Endothelial cell of umbilical vein (primary cell): ENCODE results near the gene WDR77. TPM values are rescaled to one million over a fixed set of nuclear protein-coding genes. Genes with fewer than 3 reads are reported as not detected.

ENCODE experiments used
- BruUV-seq: library from RNA; stranded (reverse); fragments of 400-500 nt; replicated peaks from 2 replicates; lab custom pipeline; 2021; lab: Mats Ljungman, UMichigan
- CTCF ChIA-PET: fragments of 300-600, 350-600 bp; sonication (Branson Sonifier 250); formaldehyde crosslinking; loops from one replicate; lab custom pipeline; 2021; ENCODE audit warnings: antibody characterized with exemption, inconsistent platforms; lab: Charles Lee
- POLR2A ChIA-PET: fragments of 300-600, 350-600 bp; sonication (Branson Sonifier 250); formaldehyde crosslinking; loops from one replicate; lab custom pipeline; 2021; ENCODE audit warnings: antibody characterized with exemption, inconsistent platforms; lab: Charles Lee
- DNase-seq: peaks from one replicate; pipeline ENCODE4 v3.0.0-alpha.2; 2011; ENCODE audit warnings: low read depth, low spot score
- FAIRE-seq: peaks from 2 replicates; lab custom pipeline; 2011; peaks lifted over from hg19 to GRCh38; lab: Jason Lieb, UNC
- H2AFZ ChIP-seq: 2 replicates; pipeline ENCODE4 v1.6.0; 2012; ENCODE audit warnings: low read depth, low read length, control low read depth, inconsistent platforms
- H3K27ac ChIP-seq: 2 replicates; pipeline ENCODE4 v1.5.1; 2011; ENCODE audit warnings: low read depth, mild to moderate bottlenecking, control low read depth, low read length, moderate library complexity; ENCODE audit not compliant: insufficient read depth
- H3K27me3 ChIP-seq, 2 experiments: 2 replicates each; pipeline versions ENCODE4 v1.6.0 to v1.6.1; 2011; ENCODE audit warnings: low read length in 2 of 2, mixed read lengths in 1 of 2; ENCODE audit not compliant: control insufficient read depth in 2 of 2, insufficient read depth in 2 of 2
- H3K36me3 ChIP-seq, 2 experiments: 2 replicates in 1 of 2; 3 replicates in 1 of 2; pipeline ENCODE4 v1.5.1; 2011; ENCODE audit warnings: low read length in 2 of 2, mild to moderate bottlenecking in 1 of 2, moderate library complexity in 1 of 2; ENCODE audit not compliant: control insufficient read depth in 2 of 2, insufficient read depth in 2 of 2; ENCODE audit errors: extremely low read depth in 1 of 2
- H3K4me1 ChIP-seq: 3 replicates; pipeline ENCODE4 v1.5.1; 2011; ENCODE audit warnings: mild to moderate bottlenecking, low read length; ENCODE audit not compliant: control insufficient read depth, insufficient read depth; ENCODE audit errors: extremely low read depth
- H3K4me2 ChIP-seq: 2 replicates; pipeline ENCODE4 v1.6.1; 2011; ENCODE audit warnings: low read length, control low read depth, mixed read lengths; ENCODE audit not compliant: insufficient read depth
- H3K4me3 ChIP-seq, 3 experiments: fragments of 200-600 bp in 1 of 3; sonication (generic), shearing (Covaris generic) in 1 of 3; replicated peaks in 1 of 3; 2 replicates each; pipeline ENCODE4 v1.5.1; 2011 to 2016; ENCODE audit warnings: control low read depth in 3 of 3, low read length in 3 of 3, mild to moderate bottlenecking in 2 of 3, inconsistent platforms in 1 of 3, low read depth in 1 of 3, moderate library complexity in 1 of 3; ENCODE audit not compliant: insufficient read depth in 1 of 3
- H3K79me2 ChIP-seq: 2 replicates; pipeline ENCODE4 v1.6.0; 2012; ENCODE audit warnings: low read length, inconsistent platforms; ENCODE audit not compliant: control insufficient read depth, insufficient read depth
- H3K9ac ChIP-seq: replicated peaks from 2 replicates; pipeline ENCODE3; 2011; ENCODE audit warnings: low read length, control low read depth; ENCODE audit not compliant: insufficient read depth; ENCODE audit errors: extremely low read depth
- H3K9me1 ChIP-seq: replicated peaks from 3 replicates; pipeline ENCODE4 v1.6.0; 2011; ENCODE audit warnings: mild to moderate bottlenecking, low read length; ENCODE audit not compliant: control insufficient read depth, insufficient read depth; ENCODE audit errors: extremely low read depth
- H3K9me3 ChIP-seq: replicated peaks from 2 replicates; pipeline ENCODE4 v1.5.1; 2012; ENCODE audit warnings: low read length, inconsistent platforms; ENCODE audit not compliant: control insufficient read depth, insufficient read depth
- H4K20me1 ChIP-seq: replicated peaks from 2 replicates; pipeline ENCODE3; 2011; ENCODE audit warnings: mild to moderate bottlenecking, low read length; ENCODE audit not compliant: control insufficient read depth, insufficient read depth; ENCODE audit errors: extremely low read depth
- CTCF ChIP-seq, 2 donors: IDR thresholded peaks; 1 replicate in 1 of 2; 2 replicates in 1 of 2; pipeline ENCODE4 v1.5.1; 2011; ENCODE audit warnings: low read length in 2 of 2, mild to moderate bottlenecking in 2 of 2, moderate library complexity in 2 of 2, control low read depth in 1 of 2, inconsistent platforms in 1 of 2, low read depth in 1 of 2; ENCODE audit not compliant: insufficient read depth in 1 of 2; ENCODE audit errors: extremely low read depth in 1 of 2
- EZH2 ChIP-seq: IDR thresholded peaks from 2 replicates; pipeline ENCODE4 v1.6.1; 2012; ENCODE audit warnings: borderline replicate concordance, low read depth, mild to moderate bottlenecking, moderate library complexity, low read length, inconsistent platforms; ENCODE audit not compliant: severe bottlenecking
- FOS ChIP-seq: IDR thresholded peaks from 2 replicates; pipeline ENCODE4 v1.6.1; 2011; ENCODE audit warnings: mild to moderate bottlenecking, low read length, moderate library complexity, borderline replicate concordance; ENCODE audit not compliant: insufficient read depth
- GATA2 ChIP-seq: IDR thresholded peaks from 2 replicates; pipeline ENCODE4 v1.7.0; 2011; ENCODE audit warnings: low read depth, mild to moderate bottlenecking, moderate library complexity, mixed read lengths, low read length; ENCODE audit not compliant: insufficient read length, insufficient read depth
- JUN ChIP-seq: IDR thresholded peaks from 2 replicates; pipeline ENCODE4 v1.6.1; 2011; ENCODE audit warnings: borderline replicate concordance, low read depth; ENCODE audit not compliant: insufficient read length, insufficient read depth
- MAX ChIP-seq: IDR thresholded peaks from 2 replicates; pipeline ENCODE4 v1.6.1; 2011; ENCODE audit not compliant: insufficient read depth, insufficient read length
- MYC ChIP-seq: IDR thresholded peaks from one replicate; pipeline ENCODE4 v1.6.1; 2011; ENCODE audit warnings: mild to moderate bottlenecking, low read depth, low read length
- POLR2A ChIP-seq: IDR thresholded peaks from 2 replicates; pipeline ENCODE4 v1.6.1; 2012; ENCODE audit warnings: low read depth, mild to moderate bottlenecking, control low read depth, low read length
- POLR2AphosphoS5 ChIP-seq: IDR thresholded peaks from 2 replicates; pipeline ENCODE4 v1.6.1; 2012; ENCODE audit warnings: low read depth, mild to moderate bottlenecking, control low read depth, low read length, moderate library complexity; ENCODE audit not compliant: insufficient read depth
- dilution Hi-C: fragments of 300-500 bp; cut with MboI; formaldehyde crosslinking; loops from one replicate; pipeline ENCODE4 v1.15.0; 2019; ENCODE audit warnings: low sequenced_read_pairs; ENCODE audit not compliant: extremely low pct_ligation_motif_present
- intact Hi-C: fragments of 100-400 bp; cut with micrococcal nuclease; formaldehyde crosslinking; loops from one replicate; pipeline ENCODE4 v1.10.0; 2022
- polyA plus RNA-seq, 4 experiments: library from polyadenylated mRNA; depleted of rRNA in 3 of 4; stranded (reverse) in 3 of 4; unstranded in 1 of 4; fragments of >200 nt; gene quantifications; 2 replicates each; pipeline versions ENCODE4 v1.2.1 to v1.2.3, GENCODE V29; 2011 to 2012; ENCODE audit warnings: missing spikeins in 1 of 4
- total RNA-seq: library from RNA; stranded (reverse); gene quantifications from 2 replicates; pipeline ENCODE4 v1.2.3, GENCODE V29; 2021

WDR77 gene
- total and polyA plus RNA-seq, 2 donors (not counting 3 experiments of a cell fraction or from before 2014, with no cell fraction given): 41.3 to 116 TPM

- Histone ChIP-seq H3K79me2 (no peaks in the 10 kb centered on the region), H2AFZ (no peak overlapping the region), H3K4me3 (no peak overlapping the region), H4K20me1 (no peaks in the 10 kb centered on the region), H3K27ac (no peak overlapping the region), H3K9me3 (no peaks in the 10 kb centered on the region), H3K9me1 (no peaks in the 10 kb centered on the region), H3K4me2 (no peak overlapping the region), H3K9ac (no peak overlapping the region), H3K4me1 (peaks cover 13% of the 10 kb centered on the region), H3K36me3 (no peaks in the 10 kb centered on the region), H3K27me3 (no peaks in the 10 kb centered on the region)
- intact Hi-C loops (no loop called here), dilution Hi-C loops (no loop called here)
- no peak for TF ChIP-seq FOS
- no peak for TF ChIP-seq GATA2
- TF ChIP-seq MAX: no peak
- TF ChIP-seq JUN: no peak
- no peak for TF ChIP-seq POLR2A
- TF ChIP-seq POLR2AphosphoS5: no peak
- no peak for TF ChIP-seq CTCF (IDR thresholded peaks at IDR 0.05; ENCODE audit: extremely low read depth in 1 of 2, insufficient read depth in 1 of 2, low read depth in 1 of 2, low read length in 2 of 2)
- no peak for TF ChIP-seq MYC
- TF ChIP-seq EZH2: no peak
- FAIRE-seq: no peak
- no TSS peak for BruUV-seq
- ChIA-PET CTCF (interaction anchor here (4.1 kb wide), 1 partner anchor 32 kb away, joined by 15 read pairs; no protein-coding TSS in a partner anchor), POLR2A (no interaction called here)
- DNase-seq: no peak
Measured at GRCh38 chr1:111475701-111476100, 26.6 kb upstream of the WDR77 start.
